ENCODE data around the gene IQCF5.
"Not testable (repeated sequence)": the region's sequence is repeated elsewhere in the genome, so short reads cannot be mapped to it uniquely, and the experiment has no call there.

Gene IQCF5

DNA sequence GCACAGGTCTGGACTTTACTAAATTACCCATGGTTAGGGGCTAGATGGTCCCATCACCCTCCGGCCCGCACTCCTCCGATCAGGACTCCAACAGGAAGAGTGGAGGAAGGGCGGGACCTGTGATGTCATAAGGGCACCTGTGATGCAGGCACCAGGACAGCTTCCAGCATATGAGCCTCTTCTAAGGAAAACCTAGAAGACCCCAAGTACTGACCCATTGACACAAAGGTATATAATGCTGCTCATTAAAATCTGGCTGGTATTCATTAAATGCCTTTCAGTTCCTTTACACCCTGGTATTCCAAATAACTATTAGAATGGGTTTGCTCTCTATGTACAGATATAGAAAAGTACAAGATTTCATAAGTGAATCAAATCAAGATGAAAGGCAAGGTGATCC is at the start of gene IQCF5:
TSS of gene IQCF5 (minus strand) at position 101 of the 400 bp plus-strand sequence. CDS start at position 31, 70 bp downstream.
- DNase-seq (ENCODE audit: low read depth) = no peak

GRCh38 chr3:51921081-51921578 is 45.7 kb upstream of the IQCF5 start:
- no peak for DNase-seq (ENCODE audit: low read depth)

GRCh38 chr3:51916418-51916817 is 41.0 kb upstream of the IQCF5 start:
- DNase-seq (ENCODE audit: low read depth) = no peak

GRCh38 chr3:51908026-51908425 is 32.6 kb upstream of the IQCF5 start:
- DNase-seq (ENCODE audit: low read depth) = no peak

DNA sequence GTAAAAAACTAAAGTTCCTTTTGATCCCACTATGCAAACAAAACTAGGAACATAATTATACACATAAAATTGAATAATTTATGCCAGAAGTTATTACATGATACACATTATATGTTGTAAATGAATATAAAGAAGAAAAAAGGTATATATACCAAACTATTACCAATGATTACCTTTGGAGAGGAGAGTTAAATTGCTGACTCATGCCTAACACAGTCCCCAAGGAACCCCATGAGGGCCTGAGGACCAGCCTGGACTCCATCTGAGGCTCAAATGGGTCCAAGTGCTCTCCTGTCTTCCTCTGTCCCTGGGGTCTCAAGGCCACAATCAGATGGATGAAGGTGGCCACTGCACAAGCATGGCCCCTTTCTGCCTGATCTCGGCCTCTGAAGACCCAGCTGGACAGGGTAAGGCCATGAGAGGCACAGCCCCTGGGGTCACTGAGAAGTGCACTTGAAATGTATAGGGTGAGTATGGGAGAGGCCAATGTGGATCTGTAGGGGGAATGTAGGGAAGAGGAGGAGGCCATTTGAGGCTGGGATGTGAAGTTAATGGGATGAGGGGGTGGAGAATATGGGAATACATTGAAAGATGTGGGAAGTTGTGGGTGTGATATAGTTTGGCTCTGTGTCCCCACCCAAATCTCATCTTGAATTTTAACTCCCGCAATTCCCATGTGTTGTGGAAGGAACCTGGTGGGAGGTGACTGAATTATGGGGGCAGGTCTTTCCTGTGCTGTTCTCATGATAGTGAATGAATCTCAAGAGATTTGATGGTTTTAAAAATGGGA is 28.8 kb upstream of the IQCF5 start:
- DNase-seq (ENCODE audit: low read depth) = no peak

DNA sequence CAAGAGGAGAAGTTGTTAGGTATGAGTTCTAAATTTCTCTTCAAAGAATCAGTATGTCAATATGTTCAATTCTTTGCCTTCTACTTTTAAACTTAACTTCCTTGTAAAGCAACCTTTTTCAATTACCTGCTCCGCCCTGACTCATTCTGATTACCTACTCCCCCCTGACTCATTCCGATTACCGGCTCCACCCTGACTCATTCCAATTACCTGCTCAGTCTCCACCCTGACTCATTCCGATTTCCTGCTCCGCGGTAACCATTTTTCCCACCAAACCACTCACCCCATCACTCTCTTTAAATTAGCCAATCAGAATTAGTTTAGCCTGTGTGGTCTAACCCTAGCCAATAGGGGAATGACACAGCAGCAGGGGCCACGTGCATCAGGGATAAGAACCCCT is 27.0 kb upstream of the IQCF5 start:
- not testable (repeated sequence) for DNase-seq (ENCODE audit: low read depth)

- DNase-seq (ENCODE audit: low read depth) = not testable (repeated sequence)
These were observed 24.6 kb upstream of the IQCF5 start for GRCh38 chr3:51900043-51900442.

DNA sequence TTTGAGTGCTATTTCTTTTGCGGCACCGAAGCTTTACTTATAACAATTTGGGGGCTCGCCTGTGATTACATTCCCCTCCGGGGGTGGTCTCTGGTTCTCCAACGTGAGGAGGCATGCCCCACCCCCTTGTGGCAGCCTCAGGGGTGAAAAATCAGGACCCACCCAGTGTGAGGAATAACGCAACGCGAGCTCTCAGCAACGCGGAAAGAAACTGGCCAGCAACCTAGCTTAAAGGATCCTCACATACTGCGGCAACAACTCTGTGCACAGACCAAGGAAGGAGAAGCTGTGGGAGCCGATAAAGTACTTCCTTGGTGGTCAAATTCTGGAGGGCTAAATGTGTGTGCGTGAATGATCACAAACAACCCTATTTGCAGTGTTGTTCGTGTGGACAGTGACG is 22.0 kb upstream of the IQCF5 start:
- DNase-seq (ENCODE audit: low read depth) = no peak

- no peak for DNase-seq (ENCODE audit: low read depth)
These were observed 21.4 kb upstream of the IQCF5 start for GRCh38 chr3:51896607-51897305.

DNA sequence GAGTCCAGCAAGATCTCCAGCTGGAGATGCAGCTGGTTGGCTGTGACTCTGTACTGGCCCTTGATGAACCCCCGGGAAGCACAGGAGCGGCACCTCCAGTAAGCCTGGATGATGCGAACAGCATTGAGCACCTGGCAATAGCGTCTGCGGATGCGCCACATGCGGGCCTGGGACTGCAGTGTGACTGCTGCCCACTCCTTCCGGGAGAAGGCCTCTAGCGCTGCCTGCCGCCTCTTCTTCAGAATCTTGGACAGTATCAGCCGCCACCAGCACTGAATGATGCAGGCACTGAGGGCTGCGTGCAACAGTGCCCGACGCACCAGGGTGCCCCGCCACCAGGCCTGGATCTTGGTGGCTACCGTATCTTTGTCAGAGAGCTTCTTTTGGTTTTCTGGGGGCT is 19.5 kb upstream of the IQCF5 start:
- DNase-seq (ENCODE audit: low read depth) = no peak

DNA sequence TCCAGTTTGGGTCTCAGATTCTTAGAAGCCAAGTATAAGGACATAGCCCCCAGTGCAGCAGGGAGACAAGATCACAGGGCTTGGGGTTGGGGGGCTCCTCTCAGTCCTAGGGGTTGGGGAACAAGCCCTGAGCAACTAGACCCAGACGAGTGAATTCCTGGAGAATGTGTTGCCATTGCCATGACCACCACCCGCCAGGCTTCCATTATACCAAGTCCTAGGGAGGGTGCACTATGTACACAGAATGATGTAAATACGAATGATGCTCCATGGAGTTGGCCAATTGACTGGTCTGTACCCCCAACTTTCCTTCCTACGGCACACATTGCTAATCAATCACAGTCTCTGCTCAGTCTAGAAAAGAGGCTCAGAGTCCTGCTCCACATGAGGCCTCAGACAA is 19.0 kb upstream of the IQCF5 start:
- no peak for DNase-seq (ENCODE audit: low read depth)

- DNase-seq (ENCODE audit: low read depth) = no peak
These were observed 16.0 kb upstream of the IQCF5 start for GRCh38 chr3:51891242-51892039.

- DNase-seq (ENCODE audit: low read depth) = no peak
These were observed 13.2 kb upstream of the IQCF5 start for GRCh38 chr3:51888463-51889105.

- DNase-seq (ENCODE audit: low read depth) = no peak
These were observed 12.2 kb upstream of the IQCF5 start for GRCh38 chr3:51887620-51888019.

DNA sequence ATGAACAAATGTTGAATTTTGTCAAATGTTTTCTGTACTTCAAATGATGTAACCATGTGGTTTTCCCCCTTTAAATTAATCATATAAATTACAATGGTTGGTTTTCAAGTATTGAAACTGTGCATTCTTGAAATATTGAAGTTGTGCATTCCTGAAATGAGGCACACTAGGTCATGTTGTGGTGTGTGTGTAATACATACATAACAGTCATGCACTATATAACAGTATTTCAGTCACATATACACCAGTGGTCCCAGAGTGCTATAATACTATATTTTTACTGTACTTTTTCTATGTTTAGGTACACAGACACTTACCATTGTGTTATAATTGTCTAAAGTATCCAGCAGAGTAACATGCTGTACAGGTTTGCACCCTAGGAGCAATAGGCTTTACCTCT is 11.0 kb upstream of the IQCF5 start:
- DNase-seq (ENCODE audit: low read depth) = no peak

- no peak for DNase-seq (ENCODE audit: low read depth)
These were observed 4.5 kb upstream of the IQCF5 start for GRCh38 chr3:51879937-51880336.

GRCh38 chr3:51876186-51876585 is 785 bp upstream of the IQCF5 start:
- no peak for DNase-seq (ENCODE audit: low read depth)

GRCh38 chr3:51874889-51875288 is 512 bp downstream of the IQCF5 start:
- DNase-seq (ENCODE audit: low read depth) = no peak

DNA sequence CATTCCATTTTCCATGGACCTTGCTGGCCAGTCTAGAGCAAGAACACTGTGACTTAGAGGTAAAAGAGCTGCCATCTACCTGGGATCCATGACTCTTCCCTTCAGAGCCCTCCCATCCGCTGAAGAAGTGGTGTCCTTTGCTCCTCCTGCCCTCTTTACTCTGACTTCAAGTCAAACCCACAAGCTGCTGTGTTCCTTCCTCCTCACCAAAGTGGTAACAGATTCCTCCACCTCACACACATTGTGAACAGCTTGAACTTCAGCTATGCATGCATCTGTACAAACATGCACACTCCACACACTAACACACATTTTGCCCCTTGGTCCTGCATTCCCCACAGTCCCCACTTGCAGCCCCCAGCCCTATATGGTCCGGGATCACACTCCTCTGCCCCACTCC is 990 bp downstream of the IQCF5 start:
- no peak for DNase-seq (ENCODE audit: low read depth)

- DNase-seq (ENCODE audit: low read depth) = no peak
These were observed 1.5 kb downstream of the IQCF5 start for GRCh38 chr3:51873876-51874275.

DNA sequence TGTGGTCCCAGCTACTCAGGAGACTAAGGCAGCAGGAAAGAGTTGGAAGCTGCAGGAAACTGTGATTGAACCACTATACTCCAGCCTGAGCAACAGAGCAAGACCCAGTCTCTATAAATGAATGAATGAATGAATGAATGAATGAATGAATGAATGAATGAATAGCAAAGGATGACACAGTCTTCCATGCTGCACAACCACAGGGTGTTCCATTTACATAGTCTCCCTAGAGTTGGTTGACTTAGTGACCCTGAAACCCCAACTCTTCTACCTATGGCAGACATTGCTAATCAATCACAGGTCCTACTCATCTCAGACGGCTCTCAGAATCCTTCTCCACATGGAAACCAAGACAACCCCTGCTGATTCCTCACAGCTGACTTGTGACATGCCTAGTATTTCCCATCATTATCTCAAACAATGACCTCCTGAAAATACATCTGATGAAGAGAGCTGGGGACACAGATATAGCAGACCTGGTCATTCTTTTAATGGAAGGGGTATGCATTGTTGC is 2.1 kb downstream of the IQCF5 start:
- no peak for DNase-seq (ENCODE audit: low read depth)

GRCh38 chr3:51869304-51869703 is 6.1 kb downstream of the IQCF5 start:
- no peak for DNase-seq (ENCODE audit: low read depth)

All from CMK (cell line).